IMR-90 (cell line): ENCODE data around the gene VPS37C. TPM values are rescaled to one million over a fixed set of nuclear protein-coding genes. Genes with fewer than 3 reads are reported as not detected.

Experiments
- ATAC-seq: fragments of 200-7000 bp; cut with Tn5 transposase; 2 replicates; pipeline ENCODE4 v1.9.1; 2020; ENCODE audit warnings: low read depth, mild to moderate bottlenecking, moderate library complexity
- BruUV-seq: library from RNA; stranded (reverse); fragments of 400-500 nt; replicated peaks from 2 replicates; lab custom pipeline; 2021; lab: Mats Ljungman, UMichigan
- CTCF ChIA-PET: fragments of 300-600 bp; formaldehyde crosslinking; extraction: SDS; loops from one replicate; lab custom pipeline; 2021; ENCODE audit warnings: antibody characterized with exemption; lab: Yijun Ruan, JAX
- POLR2A ChIA-PET: fragments of 300-600 bp; sonication (Branson Sonifier 250); formaldehyde crosslinking; loops from one replicate; lab custom pipeline; 2022; ENCODE audit warnings: antibody characterized with exemption; ENCODE audit not compliant: unreplicated experiment; lab: Charles Lee
- DNase-seq: peaks from one replicate; pipeline ENCODE4 v3.0.0; 2013
- H2AFZ ChIP-seq: replicated peaks from 2 replicates; pipeline ENCODE3; 2013; ENCODE audit warnings: low read length, mild to moderate bottlenecking; ENCODE audit not compliant: poor library complexity
- H2AK5ac ChIP-seq: 2 replicates; pipeline ENCODE4 v1.6.1; 2013; ENCODE audit warnings: low read depth, low read length, inconsistent platforms
- H2AK9ac ChIP-seq: replicated peaks from 2 replicates; pipeline ENCODE3; 2013; ENCODE audit warnings: mild to moderate bottlenecking, low read depth, low read length, moderate library complexity; ENCODE audit not compliant: poor library complexity
- H2BK120ac ChIP-seq: 2 replicates; pipeline ENCODE4 v1.6.1; 2013; ENCODE audit warnings: low read depth, low read length, inconsistent platforms
- H2BK15ac ChIP-seq: 3 replicates; pipeline ENCODE4 v1.6.1; 2013; ENCODE audit warnings: low read depth, low read length, inconsistent platforms
- H2BK20ac ChIP-seq: 2 replicates; pipeline ENCODE4 v1.6.1; 2013; ENCODE audit warnings: low read depth, mild to moderate bottlenecking, inconsistent platforms, low read length, moderate library complexity
- H2BK5ac ChIP-seq: 2 replicates; pipeline ENCODE4 v1.6.1; 2013; ENCODE audit warnings: mild to moderate bottlenecking, low read depth, low read length, inconsistent platforms; ENCODE audit not compliant: poor library complexity, severe bottlenecking
- H3K14ac ChIP-seq: replicated peaks from 2 replicates; pipeline ENCODE4 v1.6.1; 2013; ENCODE audit warnings: low read depth, low read length, inconsistent platforms
- H3K18ac ChIP-seq: 2 replicates; pipeline ENCODE4 v1.6.1; 2013; ENCODE audit warnings: low read depth, low read length, control low read depth
- H3K23ac ChIP-seq: 2 replicates; pipeline ENCODE4 v1.6.1; 2013; ENCODE audit warnings: low read depth, low read length, inconsistent platforms
- H3K27ac ChIP-seq: 2 replicates; pipeline ENCODE4 v1.5.1; 2013; ENCODE audit warnings: mild to moderate bottlenecking, control low read depth, low read length; ENCODE audit not compliant: insufficient read depth
- H3K27me3 ChIP-seq: 2 replicates; pipeline ENCODE4 v1.6.1; 2013; ENCODE audit warnings: low read length; ENCODE audit not compliant: control insufficient read depth, insufficient read depth
- H3K36me3 ChIP-seq: 2 replicates; pipeline ENCODE4 v1.6.1; 2013; ENCODE audit warnings: low read length, mixed read lengths; ENCODE audit not compliant: control insufficient read depth, insufficient read depth
- H3K4ac ChIP-seq: 2 replicates; pipeline ENCODE4 v1.6.1; 2013; ENCODE audit warnings: low read depth, low read length, inconsistent platforms
- H3K4me1 ChIP-seq: 2 replicates; pipeline ENCODE4 v1.6.1; 2013; ENCODE audit warnings: low read length, mixed read lengths; ENCODE audit not compliant: control insufficient read depth, insufficient read depth
- H3K4me2 ChIP-seq: 2 replicates; pipeline ENCODE4 v1.6.1; 2013; ENCODE audit warnings: low read depth, mild to moderate bottlenecking, control low read depth, low read length, moderate library complexity
- H3K4me3 ChIP-seq: 2 replicates; pipeline ENCODE4 v1.5.1; 2013; ENCODE audit warnings: low read depth, mild to moderate bottlenecking, control low read depth, low read length, moderate library complexity; ENCODE audit not compliant: insufficient read depth
- H3K56ac ChIP-seq: 2 replicates; pipeline ENCODE4 v1.6.1; 2013; ENCODE audit warnings: low read length, inconsistent platforms; ENCODE audit not compliant: insufficient read depth; ENCODE audit errors: extremely low read depth
- H3K79me1 ChIP-seq, 2 experiments: 2 replicates each; pipeline ENCODE4 v1.6.1; 2013; ENCODE audit warnings: low read length in 2 of 2, inconsistent platforms in 1 of 2, low read depth in 1 of 2
- H3K9ac ChIP-seq: 2 replicates; pipeline ENCODE4 v1.6.1; 2013; ENCODE audit warnings: low read depth, low read length, control low read depth
- H3K9me1 ChIP-seq: 2 replicates; pipeline ENCODE4 v1.6.1; 2013; ENCODE audit warnings: low read length, inconsistent platforms; ENCODE audit not compliant: insufficient read depth
- H3K9me3 ChIP-seq: 2 replicates; pipeline ENCODE4 v1.6.1; 2013; ENCODE audit warnings: low read length; ENCODE audit not compliant: control insufficient read depth, insufficient read depth
- H4K20me1 ChIP-seq: 2 replicates; pipeline ENCODE4 v1.6.1; 2013; ENCODE audit warnings: low read length, inconsistent platforms; ENCODE audit not compliant: insufficient read depth
- H4K5ac ChIP-seq: 2 replicates; pipeline ENCODE4 v1.6.1; 2013; ENCODE audit warnings: mild to moderate bottlenecking, low read depth, low read length, control low read depth
- H4K8ac ChIP-seq, 2 experiments: 2 replicates each; pipeline ENCODE4 v1.6.1; 2013; ENCODE audit warnings: low read depth in 2 of 2, low read length in 2 of 2, control low read depth in 1 of 2, inconsistent platforms in 1 of 2
- H4K91ac ChIP-seq: 2 replicates; pipeline ENCODE4 v1.6.1; 2013; ENCODE audit warnings: low read depth, low read length, inconsistent platforms; ENCODE audit not compliant: insufficient read depth
- CEBPB ChIP-seq: IDR thresholded peaks from 2 replicates; pipeline ENCODE4 v1.6.1; 2012; ENCODE audit warnings: low read depth, low read length, improper control_type of control experiment
- MAZ ChIP-seq: IDR thresholded peaks from 2 replicates; pipeline ENCODE4 v1.6.1; 2012; ENCODE audit warnings: low read depth, mild to moderate bottlenecking, low read length, improper control_type of control experiment, moderate library complexity, borderline replicate concordance
- RCOR1 ChIP-seq: IDR thresholded peaks from 2 replicates; pipeline ENCODE4 v1.6.1; 2012; ENCODE audit warnings: mild to moderate bottlenecking, low read length, improper control_type of control experiment; ENCODE audit not compliant: insufficient replicate concordance
- SMC3 ChIP-seq: fragments of 150-350 bp; IDR thresholded peaks from 2 replicates; pipeline ENCODE4 v1.6.1; 2016; ENCODE audit warnings: low read depth, mild to moderate bottlenecking, antibody characterized with exemption, low read length, moderate library complexity
- WGBS, 2 experiments: methylation state at CpG; one replicate each; pipeline versions ENCODE4 v1.1.5 to v1.1.7; 2013; ENCODE audit warnings: missing lambda C conversion rate in 2 of 2; ENCODE audit not compliant: insufficient read length in 1 of 2; ENCODE audit errors: extremely low coverage in 2 of 2; 5-methylcytosine and 5-hydroxymethylcytosine counted together
- dilution Hi-C: fragments of 300-500 bp; cut with HindIII; formaldehyde crosslinking; loops from one replicate; pipeline ENCODE4 v1.14.3; 2018; ENCODE audit warnings: low sequenced_read_pairs; ENCODE audit not compliant: unreplicated experiment
- in situ Hi-C: fragments of 300-500 bp; cut with MboI; formaldehyde crosslinking; loops from 3 replicates; pipeline ENCODE4 v1.14.3; 2019; ENCODE audit warnings: low sequenced_read_pairs, inconsistent platforms, mixed read lengths
- intact Hi-C: fragments of 100-400 bp; cut with micrococcal nuclease; formaldehyde crosslinking; loops from 2 replicates; pipeline ENCODE4 v1.10.0; 2022
- polyA plus RNA-seq, 3 experiments: library from polyadenylated mRNA; depleted of rRNA; stranded (reverse); fragments of >200 nt; gene quantifications; 2 replicates each; pipeline ENCODE4 v1.2.3, GENCODE V29; 2012; ENCODE audit warnings: low replicate concordance in 1 of 3
- total RNA-seq: library from RNA; depleted of rRNA; stranded (reverse); fragments of >200 nt; gene quantifications from 2 replicates; pipeline ENCODE4 v1.2.3, GENCODE V29; 2012
- TF ChIP-seq, protein P1 (sequence below): conservative IDR thresholded peaks from 2 replicates; pipeline ENCODE4 v1.5.1; 2012; ENCODE audit warnings: mild to moderate bottlenecking, low read depth, low read length, improper control_type of control experiment
- TF ChIP-seq, protein P2 (sequence below): fragments of 150-350 bp; IDR thresholded peaks from 2 replicates; pipeline ENCODE4 v1.6.1; 2017; ENCODE audit warnings: mild to moderate bottlenecking, antibody characterized with exemption, low read length, low read depth
- TF ChIP-seq, protein P3 (sequence below): fragments of 150-350 bp; IDR thresholded peaks from 2 replicates; pipeline ENCODE4 v1.6.1; 2016; ENCODE audit warnings: low read depth, mild to moderate bottlenecking, low read length, moderate library complexity, borderline replicate concordance

Gene VPS37C
- total and polyA plus RNA-seq, 2 of the 4 experiments (the other 2 are of a cell fraction), result 3.2 to 13.2 TPM

DNA sequence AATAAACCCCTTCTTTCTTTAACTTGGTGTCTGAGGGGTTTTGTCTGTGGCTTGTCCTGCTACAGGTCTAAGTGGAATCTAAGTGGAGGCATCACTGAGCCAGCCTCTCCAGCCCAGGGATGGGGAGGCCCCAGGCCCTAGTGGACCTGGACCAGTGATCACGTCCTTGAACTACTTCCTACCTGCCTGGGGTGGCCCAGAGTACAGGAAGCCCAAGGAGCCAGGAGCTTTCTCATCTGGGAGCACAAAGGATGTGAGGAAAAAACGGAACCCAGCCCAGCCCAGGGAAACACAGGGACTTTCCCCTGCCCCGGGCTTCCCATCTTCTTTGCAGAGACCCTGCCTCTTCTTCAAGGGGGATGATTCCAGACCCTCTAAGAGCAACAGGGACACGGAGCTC is 62.4 kb downstream of the VPS37C start:
- Histone ChIP-seq H4K20me1 (no peaks in the 10 kb centered on the region), H3K23ac (no peak overlapping the region), H3K56ac (no peak overlapping the region), H3K9me3 (no peaks in the 10 kb centered on the region), H3K18ac (no peak overlapping the region), H2BK120ac (no peak overlapping the region), H3K27me3 (peaks cover 4% of the 10 kb centered on the region), H3K14ac (no peak overlapping the region), H3K4ac (no peak overlapping the region), H3K4me3 (no peak overlapping the region), H2BK15ac (no peak overlapping the region), H3K36me3 (no peaks in the 10 kb centered on the region), H2BK20ac (no peak overlapping the region), H2AFZ (no peak overlapping the region), H2BK5ac (no peak overlapping the region), H2AK9ac (no peak overlapping the region), H3K9me1 (no peaks in the 10 kb centered on the region), H3K4me1 (no peaks in the 10 kb centered on the region), H2AK5ac (no peak overlapping the region), H3K79me1 (no peaks in the 10 kb centered on the region), H3K4me2 (no peak overlapping the region), H3K9ac (no peak overlapping the region), H3K27ac (no peak overlapping the region), H4K5ac (no peak overlapping the region), H4K8ac (no peak overlapping the region), H4K91ac (no peak overlapping the region)
- no peak for ATAC-seq
- in situ Hi-C loops, result no loop called here
- 63% methylated on average over 2 of the region's 4 CpGs; no CpG with 5 or more reads in 1 of the 2 experiments for WGBS, 2 experiments
- ChIA-PET CTCF (no interaction called here), POLR2A (interaction anchor here (0.6 kb wide), 1 partner anchor 10 kb away, joined by 3 read pairs; no protein-coding TSS in a partner anchor)
- no TSS peak for BruUV-seq
- TF ChIP-seq CEBPB (no peak), RCOR1 (no peak), SMC3 (no peak), MAZ (no peak)
- TF ChIP-seq, protein P1, sequence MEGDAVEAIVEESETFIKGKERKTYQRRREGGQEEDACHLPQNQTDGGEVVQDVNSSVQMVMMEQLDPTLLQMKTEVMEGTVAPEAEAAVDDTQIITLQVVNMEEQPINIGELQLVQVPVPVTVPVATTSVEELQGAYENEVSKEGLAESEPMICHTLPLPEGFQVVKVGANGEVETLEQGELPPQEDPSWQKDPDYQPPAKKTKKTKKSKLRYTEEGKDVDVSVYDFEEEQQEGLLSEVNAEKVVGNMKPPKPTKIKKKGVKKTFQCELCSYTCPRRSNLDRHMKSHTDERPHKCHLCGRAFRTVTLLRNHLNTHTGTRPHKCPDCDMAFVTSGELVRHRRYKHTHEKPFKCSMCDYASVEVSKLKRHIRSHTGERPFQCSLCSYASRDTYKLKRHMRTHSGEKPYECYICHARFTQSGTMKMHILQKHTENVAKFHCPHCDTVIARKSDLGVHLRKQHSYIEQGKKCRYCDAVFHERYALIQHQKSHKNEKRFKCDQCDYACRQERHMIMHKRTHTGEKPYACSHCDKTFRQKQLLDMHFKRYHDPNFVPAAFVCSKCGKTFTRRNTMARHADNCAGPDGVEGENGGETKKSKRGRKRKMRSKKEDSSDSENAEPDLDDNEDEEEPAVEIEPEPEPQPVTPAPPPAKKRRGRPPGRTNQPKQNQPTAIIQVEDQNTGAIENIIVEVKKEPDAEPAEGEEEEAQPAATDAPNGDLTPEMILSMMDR, result no peak
- TF ChIP-seq, protein P2, sequence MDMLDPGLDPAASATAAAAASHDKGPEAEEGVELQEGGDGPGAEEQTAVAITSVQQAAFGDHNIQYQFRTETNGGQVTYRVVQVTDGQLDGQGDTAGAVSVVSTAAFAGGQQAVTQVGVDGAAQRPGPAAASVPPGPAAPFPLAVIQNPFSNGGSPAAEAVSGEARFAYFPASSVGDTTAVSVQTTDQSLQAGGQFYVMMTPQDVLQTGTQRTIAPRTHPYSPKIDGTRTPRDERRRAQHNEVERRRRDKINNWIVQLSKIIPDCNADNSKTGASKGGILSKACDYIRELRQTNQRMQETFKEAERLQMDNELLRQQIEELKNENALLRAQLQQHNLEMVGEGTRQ, result no peak
- TF ChIP-seq, protein P3, sequence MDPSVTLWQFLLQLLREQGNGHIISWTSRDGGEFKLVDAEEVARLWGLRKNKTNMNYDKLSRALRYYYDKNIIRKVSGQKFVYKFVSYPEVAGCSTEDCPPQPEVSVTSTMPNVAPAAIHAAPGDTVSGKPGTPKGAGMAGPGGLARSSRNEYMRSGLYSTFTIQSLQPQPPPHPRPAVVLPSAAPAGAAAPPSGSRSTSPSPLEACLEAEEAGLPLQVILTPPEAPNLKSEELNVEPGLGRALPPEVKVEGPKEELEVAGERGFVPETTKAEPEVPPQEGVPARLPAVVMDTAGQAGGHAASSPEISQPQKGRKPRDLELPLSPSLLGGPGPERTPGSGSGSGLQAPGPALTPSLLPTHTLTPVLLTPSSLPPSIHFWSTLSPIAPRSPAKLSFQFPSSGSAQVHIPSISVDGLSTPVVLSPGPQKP, result no peak
- intact Hi-C loops, result no loop called here
- no peak for DNase-seq
- dilution Hi-C loops, result no loop called here
